Naive thymus-derived CD8-positive, alpha-beta T cell (primary cell): Measurements from ENCODE around the gene EFCAB13. TPM values are rescaled to one million over a fixed set of nuclear protein-coding genes. Genes with fewer than 3 reads are reported as not detected.
"Not testable (repeated sequence)": the region's sequence is repeated elsewhere in the genome, so short reads cannot be mapped to it uniquely, and the experiment has no call there.

Experiments
- ATAC-seq, 2 donors: fragments of 150-1000 bp; cut with Tn5 transposase in 1 of 2; sonication (Bioruptor Pico), chemical (Tn5 transposase) in 1 of 2; 1 replicate in 1 of 2; 2 replicates in 1 of 2; pipeline ENCODE4 v1.10.0; 2021; ENCODE audit warnings: mild to moderate bottlenecking in 2 of 2, moderate library complexity in 2 of 2
- POLR2A ChIA-PET: fragments of 350-600 bp; sonication (Branson Sonifier 250); formaldehyde crosslinking; loops from one replicate; lab custom pipeline; 2021; ENCODE audit warnings: antibody characterized with exemption; lab: Charles Lee
- DNase-seq, 10 donors: peaks; one replicate each; pipeline versions ENCODE4 v3.0.0 to v3.0.0-alpha.2; 2020 to 2022
- H3K27ac Mint-ChIP-seq, 10 donors: one replicate each; pipeline ENCODE4 v1.8.0; 2020 to 2022; ENCODE audit warnings: mild to moderate bottlenecking in 10 of 10, mixed read lengths in 10 of 10, moderate library complexity in 4 of 10, inconsistent platforms in 1 of 10
- H3K27me3 Mint-ChIP-seq, 5 donors: one replicate each; pipeline ENCODE4 v1.8.0; 2021 to 2022; ENCODE audit warnings: mixed read lengths in 5 of 5
- H3K36me3 Mint-ChIP-seq, 3 donors: one replicate each; pipeline ENCODE4 v1.8.0; 2020 to 2022; ENCODE audit warnings: mixed read lengths in 3 of 3, mild to moderate bottlenecking in 2 of 3, inconsistent platforms in 1 of 3
- H3K4me1 Mint-ChIP-seq, 4 donors: one replicate each; pipeline ENCODE4 v1.8.0; 2021 to 2022; ENCODE audit warnings: mixed read lengths in 4 of 4
- H3K4me3 Mint-ChIP-seq, 10 donors: one replicate each; pipeline ENCODE4 v1.8.0; 2020 to 2022; ENCODE audit warnings: mild to moderate bottlenecking in 10 of 10, mixed read lengths in 10 of 10, moderate library complexity in 6 of 10, inconsistent platforms in 1 of 10
- H3K9me3 Mint-ChIP-seq, 9 donors: one replicate each; pipeline ENCODE4 v1.8.0; 2020 to 2022; ENCODE audit warnings: mixed read lengths in 9 of 9, mild to moderate bottlenecking in 3 of 9, inconsistent platforms in 1 of 9, moderate library complexity in 1 of 9
- polyA plus RNA-seq, 3 donors: library from polyadenylated mRNA; unstranded; fragments of 300-500 nt; fragmentation: Illumina TruSeq; gene quantifications; one replicate each; pipeline ENCODE4 v1.2.3, GENCODE V29; 2021
- total RNA-seq, 8 experiments: library from RNA in 2 of 8; stranded (reverse) in 2 of 8; gene quantifications; one replicate each; pipeline ENCODE4 v1.2.3 and lab custom pipeline; 2021 to 2026

Gene EFCAB13
- total and polyA plus RNA-seq, 5 experiments from 2014 or later, result 3.6 to 51.1 (median 11.8) TPM

DNA sequence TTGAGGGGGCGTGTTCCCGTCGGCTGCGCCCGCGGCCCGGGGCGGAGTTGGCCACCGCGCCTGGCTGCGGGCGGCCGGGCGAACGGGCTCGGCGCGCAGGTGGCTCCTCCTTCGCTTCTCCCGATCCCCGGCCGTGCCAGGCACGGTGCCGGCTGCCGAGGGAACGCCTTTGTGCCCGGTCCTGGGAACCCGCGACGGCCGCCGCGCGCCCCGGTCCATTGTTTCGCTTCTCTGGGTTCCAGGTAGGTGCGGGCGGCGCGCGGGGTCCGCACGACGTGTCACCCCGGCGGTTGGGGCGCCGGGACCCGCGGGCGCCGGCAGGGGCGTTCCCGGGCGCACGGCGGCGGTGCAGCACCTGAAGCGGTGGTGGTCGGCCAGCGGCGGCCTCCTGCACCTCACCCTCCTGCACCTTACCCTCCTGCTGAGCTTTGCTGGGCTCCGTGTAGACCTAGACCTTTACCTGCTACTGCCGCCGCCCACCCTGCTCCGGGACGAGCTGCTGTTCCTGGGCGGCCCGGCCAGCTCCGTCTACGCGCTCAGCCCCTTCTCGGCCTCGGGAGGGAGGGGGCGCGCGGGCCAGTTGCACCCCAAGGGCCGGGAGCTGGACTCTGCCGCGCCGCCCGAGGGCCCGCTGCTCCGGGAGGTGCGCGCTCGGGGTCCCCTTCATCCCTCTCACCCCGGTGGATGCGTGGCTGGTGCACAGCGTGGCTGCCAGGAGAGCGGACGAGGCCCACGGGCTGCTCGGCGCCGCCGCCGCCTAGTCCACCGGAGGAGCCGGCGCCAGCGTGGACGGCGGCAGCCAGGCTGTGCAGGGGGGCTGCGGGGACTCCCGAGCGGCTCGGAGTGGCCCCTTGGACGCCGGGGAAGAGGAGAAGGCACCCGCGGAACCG, 99.9 kb downstream of the EFCAB13 start:
- peaks cover 4 to 17% (median 8%) of the 10 kb centered on the region in 5 donors for H3K27me3 Mint-ChIP-seq
- ATAC-seq (peak; percentile 54 to 63), DNase-seq (peak in 3 of 10 donors; percentile 1 to 16 (median 10))
- peak overlapping the region; percentile 38 to 80 (median 63) for H3K4me3 Mint-ChIP-seq
- H3K4me1 Mint-ChIP-seq, result peaks cover 0 to 9% (median 3%) of the 10 kb centered on the region in 4 donors
- H3K27ac Mint-ChIP-seq, result peak overlapping the region in 1 of 10 donors; percentile 4
- peaks cover 21 to 25% (median 25%) of the 10 kb centered on the region in 3 donors for H3K36me3 Mint-ChIP-seq
- H3K9me3 Mint-ChIP-seq, result peaks cover 0 to 13% (median 0%) of the 10 kb centered on the region in 9 donors
- POLR2A ChIA-PET, result no interaction called here

DNA sequence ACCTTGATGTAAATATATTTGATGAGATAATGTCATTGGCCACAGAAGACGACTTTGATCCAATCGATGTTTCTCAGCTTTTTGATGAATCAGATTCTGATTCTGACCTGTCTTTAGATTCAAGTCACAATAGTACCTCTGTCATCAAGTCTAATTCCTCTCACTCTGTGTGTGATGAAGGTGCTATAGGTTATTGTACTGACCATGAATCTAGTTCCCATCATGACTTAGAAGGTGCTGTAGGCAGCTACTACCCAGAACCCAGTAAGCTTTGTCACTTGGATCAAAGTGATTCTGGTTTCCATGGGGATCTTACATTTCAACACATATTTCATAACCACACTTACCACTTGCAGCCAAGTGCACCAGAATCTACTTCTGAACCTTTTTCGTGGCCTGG, 101.5 kb downstream of the EFCAB13 start:
- H3K9me3 Mint-ChIP-seq, result peaks cover 0 to 13% (median 0%) of the 10 kb centered on the region in 9 donors
- POLR2A ChIA-PET, ATAC-seq, DNase-seq, H3K27ac Mint-ChIP-seq, H3K4me1 Mint-ChIP-seq: not testable (repeated sequence)
- peak overlapping the region in 1 of 10 donors; percentile 16 for H3K4me3 Mint-ChIP-seq
- peaks cover 21 to 25% (median 25%) of the 10 kb centered on the region in 3 donors for H3K36me3 Mint-ChIP-seq
- peaks cover 4 to 17% (median 8%) of the 10 kb centered on the region in 5 donors for H3K27me3 Mint-ChIP-seq

DNA sequence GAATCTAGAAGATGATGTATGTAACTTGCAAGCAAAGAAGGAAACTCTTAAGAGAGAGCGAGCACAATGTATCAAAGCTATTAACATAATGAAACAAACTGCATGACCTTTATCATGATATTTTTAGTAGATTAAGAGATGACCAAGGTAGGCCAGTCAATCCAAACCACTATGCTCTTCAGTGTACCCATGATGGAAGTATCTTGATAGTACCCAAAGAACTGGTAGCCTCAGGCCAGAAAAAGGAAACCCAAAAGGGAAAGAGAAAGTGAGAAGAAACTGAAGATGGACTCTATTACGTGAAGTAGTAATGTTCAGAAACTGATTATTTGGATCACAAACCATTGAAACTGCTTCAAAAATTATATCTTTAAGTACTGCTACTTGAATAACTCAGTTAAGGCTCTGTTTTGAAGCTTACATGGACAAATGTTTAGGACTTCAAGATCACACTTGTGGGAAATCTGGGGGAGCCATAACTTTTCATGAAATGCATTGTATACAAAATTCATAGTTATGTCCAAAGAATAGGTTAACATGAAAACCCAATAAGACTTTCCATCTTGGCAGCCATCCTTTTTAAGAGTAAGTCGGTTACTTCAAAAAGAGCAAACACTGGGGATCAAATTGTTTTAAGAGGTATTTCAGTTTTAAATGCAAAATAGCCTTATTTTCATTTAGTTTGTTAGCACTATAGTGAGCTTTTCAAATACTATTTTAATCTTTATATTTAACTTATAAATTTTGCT, 102.3 kb downstream of the EFCAB13 start:
- H3K4me3 Mint-ChIP-seq, ATAC-seq, POLR2A ChIA-PET, H3K27ac Mint-ChIP-seq, H3K4me1 Mint-ChIP-seq, DNase-seq: not testable (repeated sequence)
- Mint-ChIP-seq H3K9me3 (peaks cover 0 to 13% (median 0%) of the 10 kb centered on the region in 9 donors), H3K27me3 (peaks cover 4 to 17% (median 8%) of the 10 kb centered on the region in 5 donors), H3K36me3 (peaks cover 22 to 25% (median 25%) of the 10 kb centered on the region in 3 donors)

DNA sequence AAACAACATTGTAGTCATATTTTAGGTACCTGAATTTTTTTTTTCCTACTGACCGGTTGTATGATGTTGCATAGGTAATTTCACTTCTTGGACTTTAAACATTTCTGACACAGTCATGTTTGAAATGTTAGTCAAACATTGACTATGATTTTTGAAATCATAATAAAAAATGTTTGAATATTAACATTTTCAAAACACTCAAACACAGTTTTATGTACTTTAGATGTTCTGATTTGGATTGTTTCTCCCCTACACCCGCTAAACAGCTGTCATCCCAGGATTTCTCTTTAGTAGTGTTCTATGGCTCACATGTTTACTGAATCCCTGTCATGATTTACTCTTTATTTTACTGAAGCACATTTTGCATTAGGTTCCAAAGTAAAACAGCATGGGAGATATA, 104.2 kb downstream of the EFCAB13 start:
- H3K4me3 Mint-ChIP-seq, result no peak overlapping the region

GRCh38 chr17:47432240-47432639, 108.5 kb downstream of the EFCAB13 start:
- peaks cover 9 to 33% (median 20%) of the 10 kb centered on the region in 9 donors for H3K9me3 Mint-ChIP-seq
- H3K4me1 Mint-ChIP-seq, ATAC-seq, H3K4me3 Mint-ChIP-seq, H3K27me3 Mint-ChIP-seq, POLR2A ChIA-PET, DNase-seq, H3K27ac Mint-ChIP-seq: not testable (repeated sequence)
- H3K36me3 Mint-ChIP-seq, result peaks cover 18 to 42% (median 40%) of the 10 kb centered on the region in 3 donors

More for the DNA sequence above, 104.2 kb downstream of the EFCAB13 start:
- Mint-ChIP-seq H3K27ac (no peak overlapping the region), H3K4me1 (peaks cover 0 to 8% (median 3%) of the 10 kb centered on the region in 4 donors), H3K27me3 (peaks cover 4 to 14% (median 8%) of the 10 kb centered on the region in 5 donors), H3K36me3 (peaks cover 30 to 35% (median 32%) of the 10 kb centered on the region in 3 donors), H3K9me3 (peaks cover 0 to 13% (median 0%) of the 10 kb centered on the region in 9 donors)
- ATAC-seq (no peak), DNase-seq (no peak)
- POLR2A ChIA-PET, result no interaction called here

- ATAC-seq (no peak), DNase-seq (no peak)
- H3K36me3 Mint-ChIP-seq, result peaks cover 0 to 28% (median 2%) of the 10 kb centered on the region in 3 donors
- H3K4me1 Mint-ChIP-seq, result peaks cover 0 to 1% (median 0%) of the 10 kb centered on the region in 4 donors
- no peaks in the 10 kb centered on the region for H3K9me3 Mint-ChIP-seq
- H3K4me3 Mint-ChIP-seq, result no peak overlapping the region
- no peak overlapping the region for H3K27ac Mint-ChIP-seq
- no peaks in the 10 kb centered on the region for H3K27me3 Mint-ChIP-seq
- POLR2A ChIA-PET, result no interaction called here
Observed at GRCh38 chr17:47465165-47465564, 141.4 kb downstream of the EFCAB13 start.

DNA sequence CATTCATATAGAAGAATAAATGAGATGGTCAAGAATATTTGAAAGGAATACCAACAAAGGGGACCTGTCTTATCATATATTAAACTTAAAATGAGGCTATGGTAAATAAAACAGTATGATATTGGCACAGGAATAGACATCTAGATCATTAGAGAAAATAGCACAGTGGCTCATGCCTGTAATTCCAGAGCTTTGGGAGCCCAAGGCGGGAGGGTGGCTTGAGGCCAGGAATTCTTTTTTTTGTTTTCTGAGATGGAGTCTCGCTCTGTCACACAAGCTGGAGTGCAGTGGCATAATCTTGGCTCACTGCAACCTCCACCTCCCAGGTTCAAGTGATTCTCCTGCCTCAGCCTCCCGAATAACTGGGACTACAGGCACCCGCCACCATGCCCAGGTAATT, 143.2 kb downstream of the EFCAB13 start:
- H3K4me1 Mint-ChIP-seq, H3K9me3 Mint-ChIP-seq, H3K4me3 Mint-ChIP-seq, POLR2A ChIA-PET, ATAC-seq, H3K27me3 Mint-ChIP-seq, DNase-seq: not testable (repeated sequence)
- peak overlapping the region in 1 of 10 donors; percentile 43 for H3K27ac Mint-ChIP-seq
- peaks cover 0 to 24% (median 2%) of the 10 kb centered on the region in 3 donors for H3K36me3 Mint-ChIP-seq

- no peak overlapping the region for H3K4me3 Mint-ChIP-seq
- peaks cover 0 to 30% (median 5%) of the 10 kb centered on the region in 3 donors for H3K36me3 Mint-ChIP-seq
- ATAC-seq (no peak), DNase-seq (no peak)
- POLR2A ChIA-PET, result no interaction called here
- H3K9me3 Mint-ChIP-seq, result no peaks in the 10 kb centered on the region
- H3K27ac Mint-ChIP-seq, result no peak overlapping the region
- no peaks in the 10 kb centered on the region for H3K4me1 Mint-ChIP-seq
- H3K27me3 Mint-ChIP-seq, result no peaks in the 10 kb centered on the region
Observed at GRCh38 chr17:47470836-47471235, 147.1 kb downstream of the EFCAB13 start.

- POLR2A ChIA-PET, H3K4me1 Mint-ChIP-seq, H3K4me3 Mint-ChIP-seq, DNase-seq, H3K27ac Mint-ChIP-seq, H3K9me3 Mint-ChIP-seq, H3K27me3 Mint-ChIP-seq, ATAC-seq: not testable (repeated sequence)
- H3K36me3 Mint-ChIP-seq, result peaks cover 0 to 33% (median 10%) of the 10 kb centered on the region in 3 donors
Observed at GRCh38 chr17:47472073-47472472, 148.3 kb downstream of the EFCAB13 start.

Other genes starting within 250 kb of the EFCAB13 start
- 10 to 100 TPM; 62.2 to 70.7 TPM for gene CDC27, start 134.7 kb upstream of the EFCAB13 start, total RNA-seq
- gene CDC27, start 134.7 kb upstream of the EFCAB13 start, polyA plus RNA-seq, result 10 to 100 TPM; 55.8 to 77.0 (median 71.5) TPM
- gene MYL4, start 114.6 kb upstream of the EFCAB13 start, total RNA-seq, result not detected
- not detected for gene MYL4, start 114.6 kb upstream of the EFCAB13 start, polyA plus RNA-seq
- gene ITGB3, start 70.1 kb upstream of the EFCAB13 start, total RNA-seq, result not detected
- not detected for gene ITGB3, start 70.1 kb upstream of the EFCAB13 start, polyA plus RNA-seq
- 100 to 1,000 TPM; 101 to 110 TPM for gene NPEPPS, start 207.2 kb downstream of the EFCAB13 start, total RNA-seq
- 10 to 100 TPM; 34.8 to 38.2 (median 35.0) TPM for gene NPEPPS, start 207.2 kb downstream of the EFCAB13 start, polyA plus RNA-seq